ENCODE measurements around the gene CASKIN2. TPM values are rescaled to one million over a fixed set of nuclear protein-coding genes. Genes with fewer than 3 reads are reported as not detected.

Gene CASKIN2
- total RNA-seq, 4 donors from 2014 or later, result 5.6 to 26.6 (median 10.2) TPM

DNA sequence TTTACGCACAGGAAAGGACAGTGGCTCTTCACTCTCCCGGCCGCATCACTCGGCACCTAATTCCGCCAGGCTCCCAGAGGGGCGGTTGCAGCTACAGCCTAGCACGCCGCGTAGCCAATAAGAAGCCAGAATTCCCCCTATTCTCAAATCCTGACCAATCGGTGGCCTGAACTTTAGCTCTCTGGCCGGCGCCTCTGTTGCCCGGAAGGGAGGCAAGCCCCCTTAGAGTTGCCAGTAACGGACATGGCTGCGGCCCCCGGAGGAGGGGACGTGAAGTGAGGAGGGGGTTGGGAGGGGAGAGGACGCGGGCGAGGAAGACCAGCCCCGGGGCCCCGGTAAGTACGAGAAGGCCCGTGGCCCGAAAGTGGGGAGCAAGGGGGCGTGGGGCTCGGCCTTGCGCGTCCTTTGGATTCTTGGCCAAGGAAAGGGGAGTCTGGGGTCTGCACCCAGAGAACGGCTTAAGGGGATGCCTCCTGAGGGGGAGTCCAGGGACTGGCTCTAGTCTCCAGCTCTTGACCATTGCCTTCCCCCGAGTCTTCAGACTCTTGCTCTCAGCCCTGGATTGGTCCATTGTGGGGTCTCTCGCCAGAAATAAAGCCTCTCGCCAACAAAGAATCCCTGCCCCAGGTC is 58.8 kb downstream of the CASKIN2 start, which contains the start of gene TMEM94:
TMEM94 (plus strand) TSS at position 219 of the 630 bp plus-strand sequence. CDS start 15,271 bp downstream, outside the sequence.
- TF ChIP-seq, protein P1, sequence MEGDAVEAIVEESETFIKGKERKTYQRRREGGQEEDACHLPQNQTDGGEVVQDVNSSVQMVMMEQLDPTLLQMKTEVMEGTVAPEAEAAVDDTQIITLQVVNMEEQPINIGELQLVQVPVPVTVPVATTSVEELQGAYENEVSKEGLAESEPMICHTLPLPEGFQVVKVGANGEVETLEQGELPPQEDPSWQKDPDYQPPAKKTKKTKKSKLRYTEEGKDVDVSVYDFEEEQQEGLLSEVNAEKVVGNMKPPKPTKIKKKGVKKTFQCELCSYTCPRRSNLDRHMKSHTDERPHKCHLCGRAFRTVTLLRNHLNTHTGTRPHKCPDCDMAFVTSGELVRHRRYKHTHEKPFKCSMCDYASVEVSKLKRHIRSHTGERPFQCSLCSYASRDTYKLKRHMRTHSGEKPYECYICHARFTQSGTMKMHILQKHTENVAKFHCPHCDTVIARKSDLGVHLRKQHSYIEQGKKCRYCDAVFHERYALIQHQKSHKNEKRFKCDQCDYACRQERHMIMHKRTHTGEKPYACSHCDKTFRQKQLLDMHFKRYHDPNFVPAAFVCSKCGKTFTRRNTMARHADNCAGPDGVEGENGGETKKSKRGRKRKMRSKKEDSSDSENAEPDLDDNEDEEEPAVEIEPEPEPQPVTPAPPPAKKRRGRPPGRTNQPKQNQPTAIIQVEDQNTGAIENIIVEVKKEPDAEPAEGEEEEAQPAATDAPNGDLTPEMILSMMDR (IDR thresholded peaks at IDR 0.05; ENCODE audit: low read depth), result no peak

- TF ChIP-seq, protein P1 (IDR thresholded peaks at IDR 0.05; ENCODE audit: low read depth), result no peak
Measured at GRCh38 chr17:75456039-75456416, 59.3 kb downstream of the CASKIN2 start.

GRCh38 chr17:75454193-75454592 is 61.1 kb downstream of the CASKIN2 start:
- TF ChIP-seq, protein P1 (IDR thresholded peaks at IDR 0.05; ENCODE audit: low read depth), result no peak

- TF ChIP-seq, protein P1 (IDR thresholded peaks at IDR 0.05; ENCODE audit: low read depth), result no peak
Measured at GRCh38 chr17:75450270-75450669, 65.1 kb downstream of the CASKIN2 start.

Other genes starting within 250 kb of the CASKIN2 start
- 10 to 100 TPM; 14.3 to 44.2 (median 31.1) TPM for gene MIF4GD, start 244.3 kb downstream of the CASKIN2 start, total RNA-seq
- 10 to 100 TPM in 3 of 4 donors, 1 to 10 TPM in 1; 8.4 to 18.5 (median 14.3) TPM for gene SLC25A19, start 226.1 kb downstream of the CASKIN2 start, total RNA-seq
- 100 to 1,000 TPM in 2 of 4 donors, 10 to 100 TPM in 2; 69.3 to 133 (median 114) TPM for gene GRB2, start 109.9 kb downstream of the CASKIN2 start, total RNA-seq
- 10 to 100 TPM; 35.0 to 80.2 (median 45.9) TPM for gene TMEM94, start 58.9 kb downstream of the CASKIN2 start, total RNA-seq
- 10 to 100 TPM in 3 of 4 donors, 1 to 10 TPM in 1; 9.5 to 23.8 (median 17.3) TPM for gene TSEN54, start 991 bp upstream of the CASKIN2 start, total RNA-seq
- 1 to 10 TPM; 2.0 to 7.3 (median 3.5) TPM for gene LLGL2, start 10.2 kb upstream of the CASKIN2 start, total RNA-seq
- 100 to 1,000 TPM in 1 of 4 donors, 10 to 100 TPM in 3; 51.5 to 191 (median 73.5) TPM for gene MYO15B, start 72.3 kb upstream of the CASKIN2 start, total RNA-seq
- gene SMIM5, start 117.9 kb upstream of the CASKIN2 start, total RNA-seq, result 1 to 10 TPM in 1 of 4 donors, under 1 TPM in 1, not detected in 2; 0.66 to 1.9 TPM
- 10 to 100 TPM in 2 of 4 donors, 1 to 10 TPM in 2; 7.7 to 23.4 (median 15.5) TPM for gene RECQL5, start 151.6 kb upstream of the CASKIN2 start, total RNA-seq
- 10 to 100 TPM; 58.0 to 78.9 (median 61.7) TPM for gene SAP30BP, start 151.8 kb upstream of the CASKIN2 start, total RNA-seq
- gene ITGB4, start 205.9 kb upstream of the CASKIN2 start, total RNA-seq, result 10 to 100 TPM in 2 of 4 donors, 1 to 10 TPM in 2; 5.1 to 25.2 (median 9.9) TPM
- 10 to 100 TPM; 13.2 to 31.3 (median 24.5) TPM for gene GALK1, start 249.7 kb upstream of the CASKIN2 start, total RNA-seq